Ovary (tissue), 9 donors: ENCODE data around the gene BEAN1. TPM values are rescaled to one million over a fixed set of nuclear protein-coding genes. Genes with fewer than 3 reads are reported as not detected.

ENCODE experiments used
- DNase-seq, 5 donors: peaks; one replicate each; pipeline ENCODE4 v3.0.0-alpha.2; 2019 to 2020
- H3K27ac ChIP-seq, 2 donors: fragments of 200-600 bp; one replicate each; pipeline versions ENCODE4 v1.5.1 to v1.8.0; 2019 to 2022
- H3K27me3 ChIP-seq: fragments of 200-600 bp; one replicate; pipeline ENCODE4 v1.8.0; 2022
- H3K36me3 ChIP-seq: fragments of 200-600 bp; sonication (generic); one replicate; pipeline ENCODE4 v1.5.1; 2019
- H3K4me1 ChIP-seq: one replicate; pipeline ENCODE4 v1.8.1; 2013; ENCODE audit warnings: mild to moderate bottlenecking, moderate library complexity; ENCODE audit not compliant: insufficient read depth
- H3K4me3 ChIP-seq: fragments of 200-600 bp; sonication (generic); one replicate; pipeline ENCODE4 v1.5.1; 2017
- H3K9me3 ChIP-seq, 2 donors: fragments of 200-600 bp in 1 of 2; sonication (generic) in 1 of 2; one replicate each; pipeline versions ENCODE4 v1.5.1 to v1.8.1; 2013 to 2019; ENCODE audit warnings: mild to moderate bottlenecking in 1 of 2, moderate library complexity in 1 of 2
- EP300 ChIP-seq: sonication (generic); formaldehyde crosslinking; IDR thresholded peaks from one replicate; pipeline ENCODE4 v1.6.1; 2017; ENCODE audit warnings: antibody characterized with exemption
- POLR2A ChIP-seq: fragments of 450-650 bp; IDR thresholded peaks from one replicate; pipeline ENCODE4 v1.6.1; 2017; ENCODE audit warnings: antibody characterized with exemption, mild to moderate bottlenecking, moderate library complexity
- WGBS, 3 donors: extraction: QIAGEN DNeasy Blood & Tissue Kit in 1 of 3; methylation state at CpG; one replicate each; pipeline versions ENCODE4 v1.1.5 to v1.1.7; 2013 to 2017; 5-methylcytosine and 5-hydroxymethylcytosine counted together
- intact Hi-C, 4 donors: fragments of 100-400 bp; cut with DNase I; formaldehyde crosslinking; loops; one replicate each; pipeline versions ENCODE4 v1.11.0 to v1.15.1; 2022 to 2023
- polyA plus RNA-seq, 2 donors: library from polyadenylated mRNA; stranded (reverse); fragments of 200-250 nt in 1 of 2; fragments of 350-450 nt in 1 of 2; fragmentation: Illumina TruSeq in 1 of 2; extraction: RNeasy Lipid Tissue Mini Kit (QIAGEN cat#74804) in 1 of 2; gene quantifications; one replicate each; pipeline ENCODE4 v1.2.3, GENCODE V29; 2013 to 2014
- total RNA-seq, 7 donors: library from RNA; depleted of rRNA in 2 of 7; stranded (reverse); fragments of >200 nt in 2 of 7; fragmentation: NEBNext Ultra II Directional in 3 of 7; extraction: Animal tissue kit (Norgen Biotek cat#: 25700) in 3 of 7; gene quantifications; one replicate each; pipeline versions ENCODE4 v1.1.0 to v1.2.4, GENCODE V29; 2016 to 2023
- TF ChIP-seq, protein P1 (sequence below), 3 donors: fragments of 450-650 bp in 2 of 3; fragments of 200-600 bp in 1 of 3; IDR thresholded peaks; one replicate each; pipeline versions ENCODE4 v1.5.1 to v1.8.0; 2016 to 2022; ENCODE audit warnings: antibody characterized with exemption in 3 of 3, mild to moderate bottlenecking in 1 of 3
- donor health status: DM: no; HTN: no; CAD: no; lungs with moderate emphysema.
- donor health status: DM: no; HTN: no; CAD: no.
- donor health status: Bipolar disorder and iron deficiency.
- donor health status: DM: yes; HTN: yes; CAD: no.
- donor health status: DM: no; HTN: no; CAD: no.
- donor health status: DM: yes; HTN: yes; CAD: no.

BEAN1 gene
- total and polyA plus RNA-seq, 9 donors, result 0.15 to 2.2 (median 0.61) TPM; not detected in 1

DNA sequence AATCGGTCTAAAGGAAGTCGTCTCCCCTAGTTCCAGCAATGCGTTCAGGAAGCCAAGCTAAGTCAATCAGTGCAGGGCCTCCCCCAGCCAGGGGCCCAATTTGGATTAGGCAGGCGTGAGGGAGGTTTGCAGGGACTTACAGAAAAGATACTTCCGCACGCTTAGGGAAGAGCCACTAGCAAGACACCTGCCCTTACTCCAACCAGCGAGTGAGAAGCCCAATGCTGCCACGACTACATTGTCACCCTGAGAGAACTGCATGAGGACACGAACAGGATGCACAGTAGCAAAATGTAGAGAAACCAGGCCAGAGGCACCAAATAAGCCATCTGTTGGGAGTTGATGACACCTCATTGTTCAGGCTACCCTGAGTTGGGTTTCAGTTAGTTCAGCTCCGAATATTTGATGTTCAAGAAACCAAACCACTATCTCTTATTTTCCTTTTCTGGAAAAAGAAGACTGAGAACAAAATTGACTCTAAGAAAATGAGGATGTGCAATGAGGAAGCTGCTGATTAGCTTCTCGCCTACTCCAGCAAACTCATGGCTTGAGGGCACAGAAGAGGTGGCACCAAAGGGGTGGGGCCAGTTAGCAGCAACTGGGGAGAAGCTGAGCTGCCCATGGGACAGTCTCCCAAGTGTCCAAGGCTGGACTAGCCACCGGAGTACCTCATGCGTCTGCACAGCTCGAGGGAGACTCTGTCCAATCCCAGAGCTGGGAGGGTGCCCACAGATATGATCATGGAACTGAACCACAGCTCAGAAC is 93.5 kb downstream of the BEAN1 start:
- TF ChIP-seq POLR2A, result no peak
- no peak for TF ChIP-seq EP300
- TF ChIP-seq, protein P1, sequence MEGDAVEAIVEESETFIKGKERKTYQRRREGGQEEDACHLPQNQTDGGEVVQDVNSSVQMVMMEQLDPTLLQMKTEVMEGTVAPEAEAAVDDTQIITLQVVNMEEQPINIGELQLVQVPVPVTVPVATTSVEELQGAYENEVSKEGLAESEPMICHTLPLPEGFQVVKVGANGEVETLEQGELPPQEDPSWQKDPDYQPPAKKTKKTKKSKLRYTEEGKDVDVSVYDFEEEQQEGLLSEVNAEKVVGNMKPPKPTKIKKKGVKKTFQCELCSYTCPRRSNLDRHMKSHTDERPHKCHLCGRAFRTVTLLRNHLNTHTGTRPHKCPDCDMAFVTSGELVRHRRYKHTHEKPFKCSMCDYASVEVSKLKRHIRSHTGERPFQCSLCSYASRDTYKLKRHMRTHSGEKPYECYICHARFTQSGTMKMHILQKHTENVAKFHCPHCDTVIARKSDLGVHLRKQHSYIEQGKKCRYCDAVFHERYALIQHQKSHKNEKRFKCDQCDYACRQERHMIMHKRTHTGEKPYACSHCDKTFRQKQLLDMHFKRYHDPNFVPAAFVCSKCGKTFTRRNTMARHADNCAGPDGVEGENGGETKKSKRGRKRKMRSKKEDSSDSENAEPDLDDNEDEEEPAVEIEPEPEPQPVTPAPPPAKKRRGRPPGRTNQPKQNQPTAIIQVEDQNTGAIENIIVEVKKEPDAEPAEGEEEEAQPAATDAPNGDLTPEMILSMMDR (IDR thresholded peaks at IDR 0.05), result no peak
- Histone ChIP-seq H3K27me3 (no peaks in the 10 kb centered on the region), H3K4me1 (peaks cover 22% of the 10 kb centered on the region), H3K27ac (no peak overlapping the region), H3K36me3 (no peaks in the 10 kb centered on the region), H3K4me3 (no peak overlapping the region), H3K9me3 (no peaks in the 10 kb centered on the region)
- DNase-seq, result no peak
- WGBS, 3 donors, result 76 to 83% (median 79%) methylated on average over 14 of the region's 14 CpGs
- intact Hi-C loops, result no loop called here

DNA sequence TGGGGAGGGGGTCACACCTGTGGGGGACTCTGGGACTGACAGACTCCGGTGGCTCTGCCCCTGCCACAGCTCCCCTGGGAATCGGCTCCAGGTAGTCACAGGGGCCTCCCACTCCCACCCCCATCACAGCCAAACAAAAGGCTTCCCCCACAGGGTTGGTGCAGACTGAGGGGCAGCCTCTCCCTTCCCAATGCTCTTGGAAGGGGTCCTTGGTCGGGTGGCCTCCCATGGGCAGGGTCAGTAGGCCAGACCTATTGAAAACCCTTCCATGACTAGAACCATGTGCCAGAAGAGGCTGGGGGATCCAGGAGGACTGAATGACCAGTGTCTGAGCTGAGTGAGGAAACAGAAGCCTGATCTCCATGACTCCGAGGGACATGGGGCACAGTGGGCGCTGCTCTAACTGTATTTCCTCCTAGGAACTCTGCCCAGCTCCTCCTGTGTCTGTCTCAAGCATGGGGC is 94.2 kb downstream of the BEAN1 start:
- DNase-seq, result no peak

DNA sequence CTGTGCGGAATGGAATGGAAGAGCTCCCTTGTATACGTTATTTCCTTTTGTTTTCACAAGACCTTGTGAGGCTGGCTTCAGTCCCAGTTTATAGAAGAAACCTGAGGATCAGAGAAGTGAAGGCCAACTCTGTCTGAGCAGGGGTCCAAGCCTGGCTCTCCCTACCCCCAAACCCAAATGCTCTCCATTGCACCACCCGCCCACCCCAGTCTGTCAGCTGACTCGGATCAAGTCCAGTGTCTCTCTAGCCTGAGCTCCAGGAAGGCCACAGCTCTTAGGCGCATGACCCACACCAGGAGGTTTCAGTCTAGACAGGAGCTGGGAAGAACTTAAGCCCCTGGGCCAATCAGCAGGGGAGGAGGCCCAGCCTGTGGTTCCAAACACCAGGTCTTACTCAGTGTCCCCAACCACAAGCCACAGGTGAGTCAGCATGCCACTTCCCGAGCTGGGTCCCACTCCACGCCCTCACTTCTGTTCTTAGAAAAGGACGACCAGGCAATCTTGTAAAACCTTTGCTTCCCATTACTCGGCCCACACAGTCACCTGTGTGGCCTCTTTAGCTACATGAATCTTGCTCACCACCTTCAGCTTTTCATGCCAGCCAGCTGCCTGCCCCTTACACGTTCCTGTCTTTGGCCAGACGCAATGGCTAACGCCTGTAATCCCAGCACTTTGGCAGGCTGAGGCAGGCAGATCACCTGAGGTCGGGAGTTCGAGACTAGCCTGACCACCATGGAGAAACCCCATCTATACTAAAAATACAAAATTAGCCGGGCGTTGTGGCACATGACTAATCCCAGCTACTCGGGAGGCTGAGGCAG is 95.1 kb downstream of the BEAN1 start:
- TF ChIP-seq POLR2A (no peak), EP300 (no peak)
- TF ChIP-seq, protein P1 (IDR thresholded peaks at IDR 0.05), result no peak
- H3K27me3 ChIP-seq, result no peaks in the 10 kb centered on the region
- H3K9me3 ChIP-seq, result no peaks in the 10 kb centered on the region
- DNase-seq, result no peak
- peaks cover 16% of the 10 kb centered on the region for H3K4me1 ChIP-seq
- WGBS, 3 donors, result 69 to 74% (median 72%) methylated on average over 17 of the region's 17 CpGs
- no peak overlapping the region for H3K27ac ChIP-seq
- intact Hi-C loops, result no loop called here
- H3K36me3 ChIP-seq, result no peaks in the 10 kb centered on the region
- no peak overlapping the region for H3K4me3 ChIP-seq

More for the DNA sequence above, 94.2 kb downstream of the BEAN1 start:
- Histone ChIP-seq H3K27me3 (no peaks in the 10 kb centered on the region), H3K36me3 (no peaks in the 10 kb centered on the region), H3K4me3 (no peak overlapping the region), H3K4me1 (peaks cover 19% of the 10 kb centered on the region), H3K27ac (no peak overlapping the region), H3K9me3 (no peaks in the 10 kb centered on the region)
- TF ChIP-seq POLR2A, result no peak
- no peak for TF ChIP-seq EP300
- TF ChIP-seq, protein P1 (IDR thresholded peaks at IDR 0.05), result no peak
- intact Hi-C loops, result no loop called here
- 87 to 96% (median 94%) methylated on average over 5 of the region's 5 CpGs for WGBS, 3 donors

DNA sequence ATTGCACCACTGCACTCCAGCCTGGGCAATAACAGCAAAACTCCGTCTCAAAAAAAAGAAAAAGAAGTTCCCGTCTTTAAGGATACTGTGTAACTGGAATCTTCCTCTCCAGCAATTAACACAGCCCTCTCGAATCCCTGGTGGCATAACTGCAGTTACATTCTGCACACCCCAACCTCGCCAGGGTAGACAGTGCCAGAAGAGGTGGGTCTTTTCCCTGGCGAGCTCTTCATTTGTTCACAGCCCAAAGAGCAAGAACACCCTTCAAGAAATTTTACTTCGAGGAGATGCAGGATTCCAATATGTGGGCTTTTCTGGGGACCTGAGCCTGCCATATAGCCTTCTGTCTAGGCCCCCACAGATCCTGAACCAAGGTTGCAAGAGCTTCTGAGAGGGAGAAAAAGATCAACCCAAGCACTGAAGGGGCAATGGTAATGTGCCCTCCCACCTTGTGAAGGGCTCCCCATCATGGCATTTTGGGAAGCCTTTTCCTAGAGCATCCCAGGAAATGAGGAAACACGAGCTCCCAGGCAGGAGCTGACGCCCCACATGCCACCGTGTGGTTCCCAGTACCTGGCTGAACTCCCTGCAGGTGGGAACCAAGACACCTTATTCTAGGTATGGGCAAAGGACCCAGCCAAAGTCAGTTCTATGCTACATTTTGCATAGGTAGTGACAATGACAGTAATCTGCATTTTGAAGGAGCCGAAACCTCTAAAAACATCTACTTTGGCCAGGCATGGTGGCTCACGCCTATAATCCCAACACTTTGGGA is 95.9 kb downstream of the BEAN1 start:
- intact Hi-C loops, result no loop called here
- H3K27me3 ChIP-seq, result no peaks in the 10 kb centered on the region
- H3K36me3 ChIP-seq, result no peaks in the 10 kb centered on the region
- peak overlapping the region in 1 of 2 donors; percentile 30 for H3K27ac ChIP-seq
- no peak for DNase-seq
- no peak overlapping the region for H3K4me3 ChIP-seq
- 88 to 90% (median 88%) methylated on average over 11 of the region's 11 CpGs for WGBS, 3 donors
- no peaks in the 10 kb centered on the region for H3K9me3 ChIP-seq
- peaks cover 9% of the 10 kb centered on the region for H3K4me1 ChIP-seq
- TF ChIP-seq POLR2A, result no peak
- no peak for TF ChIP-seq EP300
- TF ChIP-seq, protein P1 (IDR thresholded peaks at IDR 0.05), result no peak
